ENCODE data around the gene LRRC46.

GRCh38 chr17:47871048-47871447, 39.6 kb downstream of the LRRC46 start:
- TF ChIP-seq CTCF (IDR thresholded peaks at IDR 0.05; ENCODE audit: low read length) = no peak
- TF ChIP-seq EZH2 (IDR thresholded peaks at IDR 0.05; ENCODE audit: borderline replicate concordance, low read length) = no peak
